ENCODE data around the gene P2RX7. TPM values are rescaled to one million over a fixed set of nuclear protein-coding genes. Genes with fewer than 3 reads are reported as not detected.

Gene P2RX7
- total RNA-seq, 2 donors from 2014 or later, result 1.4 to 11.8 TPM

DNA sequence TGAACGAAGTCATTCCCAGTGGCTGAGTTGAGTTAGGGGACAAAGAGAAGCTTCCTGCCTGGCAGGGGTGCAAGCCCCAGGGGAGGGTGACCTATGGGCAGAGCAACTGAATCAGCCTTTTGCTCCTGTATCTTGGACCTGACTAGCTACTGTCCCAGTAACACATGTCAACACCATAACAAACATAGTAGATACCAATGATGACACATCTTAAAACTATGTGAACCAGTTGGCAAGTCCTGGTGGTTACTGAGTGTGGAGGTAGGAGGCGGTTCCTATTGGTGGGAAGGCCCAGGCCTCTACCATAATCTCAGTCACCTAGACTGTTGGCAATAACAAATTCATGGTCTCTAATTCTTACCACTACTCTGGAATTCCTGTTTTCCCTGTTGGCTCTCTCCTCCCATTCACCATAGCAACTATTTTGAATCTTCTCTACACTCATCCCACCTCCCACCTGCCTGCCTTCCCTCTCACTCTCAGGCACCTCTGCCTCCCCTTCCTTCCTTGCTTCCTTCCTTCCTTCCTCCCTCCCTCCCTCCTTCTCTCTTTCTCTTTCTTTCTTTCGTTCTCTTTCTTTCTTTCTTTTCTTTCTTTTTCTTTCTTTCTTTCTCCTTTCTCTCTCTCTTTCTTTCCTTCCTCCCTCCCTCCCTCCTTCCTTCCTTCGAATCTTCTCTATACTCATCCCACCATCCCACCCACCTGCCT is 8.1 kb upstream of the P2RX7 start:
- H3K27me3 ChIP-seq (replicated peaks; ENCODE audit: insufficient read depth), result no peaks in the 10 kb centered on the region
- 84% methylated on average over 4 of the region's 4 CpGs for WGBS
- H3K9me3 ChIP-seq, result no peaks in the 10 kb centered on the region
- no peaks in the 10 kb centered on the region for H3K4me1 ChIP-seq (replicated peaks)
- no peak overlapping the region for H3K27ac ChIP-seq
- no peak for DNase-seq (ENCODE audit: low spot score)
- TF ChIP-seq CTCF (IDR thresholded peaks at IDR 0.05) (no peak), POLR2AphosphoS5 (IDR thresholded peaks at IDR 0.05) (no peak), POLR2A (IDR thresholded peaks at IDR 0.05) (no peak)
- intact Hi-C loops (cut with DNase I), result no loop called here
- H3K36me3 ChIP-seq, result no peaks in the 10 kb centered on the region
- no peak overlapping the region for H3K4me3 ChIP-seq

DNA sequence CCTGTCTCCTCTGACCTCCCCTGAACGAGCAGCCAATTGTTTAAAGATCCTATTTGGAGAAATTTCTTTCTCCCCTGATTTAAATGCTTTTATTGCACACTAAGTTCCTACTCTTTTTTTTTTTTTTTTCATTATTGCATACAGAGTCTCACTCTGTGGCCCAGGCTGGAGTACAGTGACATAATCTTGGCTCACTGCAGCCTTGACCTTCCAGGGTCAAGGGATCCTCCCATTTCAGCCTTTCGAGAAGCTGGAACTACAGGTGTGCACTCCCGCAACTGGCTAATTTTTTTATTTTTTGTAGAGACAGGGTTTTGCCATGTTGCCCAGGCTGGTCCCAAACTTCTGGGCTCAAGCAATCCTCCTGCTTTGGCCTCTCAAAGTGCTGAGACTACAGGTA is 5.2 kb upstream of the P2RX7 start:
- intact Hi-C loops (cut with DNase I), result no loop called here
- Histone ChIP-seq H3K27ac (no peak overlapping the region), H3K36me3 (no peaks in the 10 kb centered on the region), H3K4me1 (replicated peaks) (no peaks in the 10 kb centered on the region), H3K27me3 (replicated peaks; ENCODE audit: insufficient read depth) (no peaks in the 10 kb centered on the region), H3K9me3 (no peaks in the 10 kb centered on the region), H3K4me3 (no peak overlapping the region)
- DNase-seq (ENCODE audit: low spot score), result no peak
- TF ChIP-seq POLR2AphosphoS5 (IDR thresholded peaks at IDR 0.05), result no peak
- TF ChIP-seq POLR2A (IDR thresholded peaks at IDR 0.05), result no peak
- no peak for TF ChIP-seq CTCF (IDR thresholded peaks at IDR 0.05)
- WGBS, result 72% methylated on average over 3 of the region's 3 CpGs

DNA sequence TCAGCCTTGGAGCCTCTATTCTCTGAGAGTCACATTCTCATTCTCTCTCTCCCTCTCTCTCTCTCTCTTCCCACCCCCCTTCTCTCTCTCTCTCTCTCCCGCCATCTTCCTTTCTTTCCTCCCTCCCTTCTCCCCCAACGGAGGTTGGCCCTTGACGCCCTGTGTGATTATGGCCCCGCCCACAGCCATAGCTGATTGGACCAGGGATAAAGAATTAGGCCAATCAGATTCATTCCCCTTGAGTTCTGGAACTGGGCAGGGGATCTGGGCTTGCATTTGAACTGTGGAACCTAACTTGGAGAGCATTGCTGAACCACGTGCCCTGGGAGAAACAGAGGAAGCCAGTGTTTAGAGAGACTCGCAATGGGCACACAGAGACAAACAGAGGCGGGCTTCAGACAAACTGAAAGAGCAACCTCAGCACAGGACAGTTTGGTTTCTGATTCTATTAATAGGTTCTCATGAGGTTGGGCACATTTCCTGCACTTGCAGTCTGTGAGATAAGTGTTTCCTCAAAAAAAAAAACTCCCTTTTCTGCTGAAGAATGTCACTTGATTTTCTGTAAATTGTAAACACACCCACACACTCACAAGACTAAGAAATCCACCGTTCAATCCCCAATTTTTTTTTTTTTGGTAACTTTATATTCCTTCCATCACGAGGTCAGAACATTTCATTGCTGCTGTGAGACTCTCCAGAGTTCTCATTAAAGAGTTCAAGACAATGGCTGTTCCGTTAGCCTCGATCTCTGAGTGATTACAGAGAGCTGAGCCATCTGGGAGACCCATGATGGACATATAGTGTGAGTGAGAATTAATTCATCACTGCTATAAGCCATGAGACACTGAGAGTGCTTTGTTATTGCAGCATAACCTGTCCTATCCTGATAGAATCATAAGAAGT is 3.5 kb upstream of the P2RX7 start:
- TF ChIP-seq CTCF (IDR thresholded peaks at IDR 0.05) (no peak), POLR2AphosphoS5 (IDR thresholded peaks at IDR 0.05) (peak; percentile 45)
- Histone ChIP-seq H3K4me3 (no peak overlapping the region), H3K4me1 (replicated peaks) (no peaks in the 10 kb centered on the region), H3K36me3 (no peaks in the 10 kb centered on the region), H3K27ac (peak overlapping the region in 1 of 2 donors; percentile 34), H3K9me3 (no peaks in the 10 kb centered on the region), H3K27me3 (replicated peaks; ENCODE audit: insufficient read depth) (no peaks in the 10 kb centered on the region)
- WGBS, result 27% methylated on average over 11 of the region's 11 CpGs
- intact Hi-C loops (cut with DNase I), result no loop called here
- DNase-seq (ENCODE audit: low spot score), result peak; percentile 13

- no peaks in the 10 kb centered on the region for H3K27me3 ChIP-seq (replicated peaks; ENCODE audit: insufficient read depth)
- no peak for DNase-seq (ENCODE audit: low spot score)
- intact Hi-C loops (cut with DNase I), result no loop called here
- no peaks in the 10 kb centered on the region for H3K9me3 ChIP-seq
- WGBS, result 91% methylated on average over 4 of the region's 4 CpGs
- no peaks in the 10 kb centered on the region for H3K36me3 ChIP-seq
- H3K4me3 ChIP-seq, result no peak overlapping the region
- no peaks in the 10 kb centered on the region for H3K4me1 ChIP-seq (replicated peaks)
- TF ChIP-seq CTCF (IDR thresholded peaks at IDR 0.05) (no peak), POLR2A (IDR thresholded peaks at IDR 0.05) (no peak), POLR2AphosphoS5 (IDR thresholded peaks at IDR 0.05) (no peak)
- peak overlapping the region in 1 of 2 donors; percentile 34 for H3K27ac ChIP-seq
Observed at GRCh38 chr12:121129811-121130147, 2.9 kb upstream of the P2RX7 start.

Data from prostate gland (tissue), 2 donors.